GM12878 (cell line): ENCODE data around the gene USP15. TPM values are rescaled to one million over a fixed set of nuclear protein-coding genes. Genes with fewer than 3 reads are reported as not detected.
"Not testable (repeated sequence)": the region's sequence is repeated elsewhere in the genome, so short reads cannot be mapped to it uniquely, and the experiment has no call there.

ENCODE experiments used
- ATAC-seq: fragments of 200-7000 bp; cut with Tn5 transposase; 3 replicates; pipeline ENCODE4 v1.9.1; 2020; ENCODE audit warnings: mild to moderate bottlenecking, moderate library complexity
- BruUV-seq: library from RNA; stranded (reverse); fragments of 400-500 nt; replicated peaks from 2 replicates; lab custom pipeline; 2021; lab: Mats Ljungman, UMichigan
- CTCF ChIA-PET: fragments of 300-600 bp; sonication (Branson Sonifier 250); formaldehyde crosslinking; extraction: SDS; loops from one replicate; lab custom pipeline; 2021; ENCODE audit warnings: inconsistent platforms; lab: Yijun Ruan, JAX
- POLR2A ChIA-PET: fragments of 350-600 bp; formaldehyde crosslinking; extraction: SDS; loops from one replicate; lab custom pipeline; 2021; ENCODE audit warnings: inconsistent platforms; lab: Charles Lee
- RAD21 ChIA-PET: fragments of 300-600 bp; sonication (Branson Sonifier 250); formaldehyde crosslinking; loops from one replicate; lab custom pipeline; 2023; ENCODE audit warnings: antibody characterized with exemption; ENCODE audit not compliant: unreplicated experiment; lab: Charles Lee
- SMC1A ChIA-PET: fragments of 300-600 bp; sonication (Branson Sonifier 250); formaldehyde crosslinking; loops from one replicate; lab custom pipeline; 2023; ENCODE audit not compliant: unreplicated experiment, uncharacterized antibody; lab: Charles Lee
- DNase-seq: peaks from one replicate; pipeline ENCODE4 v3.0.0-alpha.2; 2011; ENCODE audit warnings: low read depth, low spot score
- FAIRE-seq: peaks from 3 replicates; lab custom pipeline; 2011; peaks lifted over from hg19 to GRCh38; lab: Jason Lieb, UNC
- H2AFZ ChIP-seq: 2 replicates; pipeline ENCODE4 v1.6.0; 2011; ENCODE audit warnings: low read depth, low read length, control low read depth; ENCODE audit not compliant: control insufficient read depth
- H3K27ac ChIP-seq: 2 replicates; pipeline ENCODE4 v1.5.1; 2011; ENCODE audit warnings: control low read depth; ENCODE audit not compliant: control insufficient read depth, insufficient read depth
- H3K27me3 ChIP-seq, 2 experiments: replicated peaks in 1 of 2; 2 replicates each; pipeline versions ENCODE4 v1.6.0 to v1.6.1; 2011; ENCODE audit warnings: low read length in 1 of 2; ENCODE audit not compliant: control insufficient read depth in 2 of 2, insufficient read depth in 2 of 2
- H3K36me3 ChIP-seq, 2 experiments: 2 replicates each; pipeline ENCODE4 v1.5.1; 2011; ENCODE audit warnings: low read length in 1 of 2; ENCODE audit not compliant: control insufficient read depth in 2 of 2, insufficient read depth in 2 of 2
- H3K4me1 ChIP-seq: 2 replicates; pipeline ENCODE4 v1.6.1; 2011; ENCODE audit warnings: mild to moderate bottlenecking, low read length, moderate library complexity, mixed read lengths; ENCODE audit not compliant: control insufficient read depth, insufficient read depth
- H3K4me2 ChIP-seq: 2 replicates; pipeline ENCODE4 v1.6.0; 2011; ENCODE audit warnings: control low read depth; ENCODE audit not compliant: control insufficient read depth, insufficient read depth
- H3K4me3 ChIP-seq: fragments of 200-600 bp; sonication (generic); 2 replicates; pipeline ENCODE4 v1.5.1; 2016
- H3K79me2 ChIP-seq: 2 replicates; pipeline ENCODE4 v1.6.0; 2011; ENCODE audit warnings: low read length; ENCODE audit not compliant: control insufficient read depth, insufficient read depth
- H3K9ac ChIP-seq: 2 replicates; pipeline ENCODE4 v1.8.0; 2011; ENCODE audit warnings: low read length, control low read depth, mixed read lengths; ENCODE audit not compliant: control insufficient read depth, insufficient read depth
- H3K9me3 ChIP-seq: replicated peaks from 3 replicates; pipeline ENCODE4 v1.5.1; 2011; ENCODE audit warnings: mild to moderate bottlenecking, low read length; ENCODE audit not compliant: control insufficient read depth, insufficient read depth
- H4K20me1 ChIP-seq: 2 replicates; pipeline ENCODE4 v1.6.0; 2011; ENCODE audit not compliant: control insufficient read depth, insufficient read depth
- KLF5 ChIP-seq: fragments of 450-650 bp; IDR thresholded peaks from 2 replicates; pipeline ENCODE4 v1.6.1; 2014; ENCODE audit warnings: mild to moderate bottlenecking; ENCODE audit not compliant: partially characterized antibody
- MTA2 ChIP-seq: fragments of 450-650 bp; IDR thresholded peaks from 2 replicates; pipeline ENCODE4 v1.6.1; 2016; ENCODE audit warnings: low read depth, mild to moderate bottlenecking, moderate library complexity
- PRDM15 ChIP-seq: fragments of 450-650 bp; formaldehyde crosslinking; IDR thresholded peaks from 2 replicates; pipeline ENCODE4 v1.4.0; 2020; ENCODE audit warnings: mild to moderate bottlenecking, moderate library complexity
- RFX5 ChIP-seq: IDR thresholded peaks from 2 replicates; pipeline ENCODE4 v1.6.1; 2011; ENCODE audit warnings: low read depth, low read length, improper control_type of control experiment
- ZSCAN29 ChIP-seq: fragments of 450-650 bp; IDR thresholded peaks from 2 replicates; pipeline ENCODE4 v1.6.1; 2017; ENCODE audit warnings: mild to moderate bottlenecking, moderate library complexity
- WGBS: methylation state at CpG from one replicate; pipeline ENCODE4 v1.1.6; 2016; ENCODE audit warnings: low lambda C conversion rate; ENCODE audit not compliant: insufficient replicate concordance, insufficient coverage; ENCODE audit errors: missing lambda C conversion rate; 5-methylcytosine and 5-hydroxymethylcytosine counted together
- in situ Hi-C: fragments of 300-500 bp; cut with MboI; formaldehyde crosslinking; loops from 9 replicates; pipeline ENCODE4 v1.14.3; 2018; ENCODE audit warnings: mixed read lengths
- intact Hi-C: fragments of 100-400 bp; cut with micrococcal nuclease; formaldehyde crosslinking; loops from one replicate; pipeline ENCODE4 v1.14.2; 2022; ENCODE audit not compliant: unreplicated experiment
- polyA plus RNA-seq, 11 experiments: library from polyadenylated mRNA; depleted of rRNA in 4 of 11; unstranded in 6 of 11; stranded (reverse) in 5 of 11; fragments of >200 nt; fragmentation: Nextera tagmentation in 4 of 11; fragmentation: Illumina TruSeq in 1 of 11; extraction: Ambion mirVana in 4 of 11; extraction: Trizol in 1 of 11; gene quantifications; 1 replicate in 1 of 11; 2 replicates in 10 of 11; pipeline versions ENCODE4 v1.2.1 to v1.2.3, GENCODE V29; 2011 to 2016; ENCODE audit warnings: inconsistent platforms in 2 of 11, missing spikeins in 2 of 11, low read depth in 1 of 11
- total RNA-seq, 4 experiments: library from RNA; depleted of rRNA in 3 of 4; stranded (reverse); fragments of >200 nt in 3 of 4; fragmentation: Illumina TruSeq in 1 of 4; extraction: Trizol in 1 of 4; gene quantifications; 2 replicates each; pipeline versions ENCODE4 v1.2.1 to v1.2.3, GENCODE V29; 2013 to 2021

USP15 gene
- total and polyA plus RNA-seq, 10 of the 15 experiments (the other 5 are each of a cell fraction or from before 2014, with no cell fraction given): 57.6 to 101 (median 90.2) TPM

GRCh38 chr12:62363506-62363905 lies 103.3 kb downstream of the USP15 start (continued):
- TF ChIP-seq RFX5: no peak
- TF ChIP-seq ZSCAN29: no peak
- no peak for TF ChIP-seq KLF5
- no peak for TF ChIP-seq PRDM15 (CRISPR knock-in tag)
- no peak for TF ChIP-seq MTA2

GRCh38 chr12:62364697-62365096 lies 104.5 kb downstream of the USP15 start:
- 100% methylated on average over 1 of the region's 1 CpG for WGBS
- H3K4me3 ChIP-seq, SMC1A ChIA-PET, RAD21 ChIA-PET, H3K79me2 ChIP-seq, H3K36me3 ChIP-seq, ATAC-seq, H3K4me2 ChIP-seq, H2AFZ ChIP-seq, DNase-seq, H3K9ac ChIP-seq, in situ Hi-C loops, FAIRE-seq, H3K4me1 ChIP-seq, H4K20me1 ChIP-seq, H3K9me3 ChIP-seq, POLR2A ChIA-PET, BruUV-seq, intact Hi-C loops, H3K27me3 ChIP-seq, CTCF ChIA-PET, H3K27ac ChIP-seq: not testable (repeated sequence)

GRCh38 chr12:62365846-62366245 lies 105.6 kb downstream of the USP15 start:
- H3K27ac ChIP-seq: not testable (repeated sequence)

More at GRCh38 chr12:62365846-62366245, 105.6 kb downstream of the USP15 start:
- H3K9ac ChIP-seq, H3K4me2 ChIP-seq, H3K36me3 ChIP-seq, RAD21 ChIA-PET, ATAC-seq, H3K79me2 ChIP-seq, H3K27me3 ChIP-seq, H4K20me1 ChIP-seq, H3K4me3 ChIP-seq, POLR2A ChIA-PET, DNase-seq, CTCF ChIA-PET, BruUV-seq, H3K9me3 ChIP-seq, in situ Hi-C loops, intact Hi-C loops, FAIRE-seq, H3K4me1 ChIP-seq, H2AFZ ChIP-seq, SMC1A ChIA-PET: not testable (repeated sequence)
- WGBS: 100% methylated on average over 1 of the region's 1 CpG
